PC-9 (cell line): ENCODE results near the gene ROR2.

Experiments used
- EZH2 ChIP-seq: fragments of 200-600 bp; sonication (generic); IDR thresholded peaks from 2 replicates; pipeline ENCODE4 v1.8.0; 2017; ENCODE audit warnings: antibody characterized with exemption, low read depth
- TF ChIP-seq, protein P1 (sequence below): fragments of 200-600 bp; sonication (generic); conservative IDR thresholded peaks from 2 replicates; pipeline ENCODE4 v1.6.1; 2017; ENCODE audit warnings: mixed run types, antibody characterized with exemption, mild to moderate bottlenecking, moderate library complexity

DNA sequence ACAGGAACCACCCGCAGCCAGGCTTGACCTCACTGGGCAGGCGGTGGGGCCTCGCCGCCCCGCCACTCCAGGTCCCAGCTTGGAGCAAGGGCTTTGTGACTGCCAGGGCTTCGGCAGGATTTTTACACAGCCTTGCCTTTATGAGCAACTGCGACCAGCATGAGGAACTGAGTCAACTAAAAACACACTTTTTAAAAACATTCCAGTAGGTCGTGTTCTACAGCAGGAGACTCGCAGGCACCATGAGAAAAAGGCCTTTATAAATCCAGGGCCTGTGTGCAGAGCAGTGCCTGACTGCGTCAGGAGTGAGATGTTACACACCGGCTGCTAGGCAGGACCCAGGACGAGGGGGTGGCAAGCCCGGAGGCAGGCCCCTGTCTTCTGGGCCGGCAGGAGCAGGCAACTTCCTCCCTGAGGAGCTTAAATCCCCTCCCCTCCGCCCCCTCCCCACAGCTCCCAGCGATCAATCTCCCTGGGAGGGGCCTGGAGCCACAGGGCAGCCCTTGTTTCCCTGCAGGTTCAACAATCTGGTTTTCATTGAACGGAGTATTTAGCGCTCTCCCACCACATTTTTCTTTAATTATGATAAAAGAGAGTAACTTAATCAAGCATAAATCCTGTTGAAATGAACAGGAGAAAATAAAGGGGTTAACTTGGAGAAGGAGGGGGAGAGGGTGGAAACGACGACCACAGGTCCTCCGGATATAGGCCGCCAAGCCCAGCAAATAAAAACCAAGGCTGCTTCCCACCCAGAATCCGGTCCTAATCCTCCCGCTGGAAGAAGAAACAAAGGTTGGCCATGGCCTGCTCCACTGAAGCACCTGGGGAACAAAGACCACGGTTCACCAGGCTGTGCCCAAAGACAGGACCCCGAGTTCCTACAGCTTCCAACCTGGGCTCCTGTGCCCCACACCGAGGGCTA lies 92.5 kb downstream of the ROR2 start:
- TF ChIP-seq, protein P1, sequence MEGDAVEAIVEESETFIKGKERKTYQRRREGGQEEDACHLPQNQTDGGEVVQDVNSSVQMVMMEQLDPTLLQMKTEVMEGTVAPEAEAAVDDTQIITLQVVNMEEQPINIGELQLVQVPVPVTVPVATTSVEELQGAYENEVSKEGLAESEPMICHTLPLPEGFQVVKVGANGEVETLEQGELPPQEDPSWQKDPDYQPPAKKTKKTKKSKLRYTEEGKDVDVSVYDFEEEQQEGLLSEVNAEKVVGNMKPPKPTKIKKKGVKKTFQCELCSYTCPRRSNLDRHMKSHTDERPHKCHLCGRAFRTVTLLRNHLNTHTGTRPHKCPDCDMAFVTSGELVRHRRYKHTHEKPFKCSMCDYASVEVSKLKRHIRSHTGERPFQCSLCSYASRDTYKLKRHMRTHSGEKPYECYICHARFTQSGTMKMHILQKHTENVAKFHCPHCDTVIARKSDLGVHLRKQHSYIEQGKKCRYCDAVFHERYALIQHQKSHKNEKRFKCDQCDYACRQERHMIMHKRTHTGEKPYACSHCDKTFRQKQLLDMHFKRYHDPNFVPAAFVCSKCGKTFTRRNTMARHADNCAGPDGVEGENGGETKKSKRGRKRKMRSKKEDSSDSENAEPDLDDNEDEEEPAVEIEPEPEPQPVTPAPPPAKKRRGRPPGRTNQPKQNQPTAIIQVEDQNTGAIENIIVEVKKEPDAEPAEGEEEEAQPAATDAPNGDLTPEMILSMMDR = no peak
- no peak for TF ChIP-seq EZH2
